ENCODE data around the gene COX14. TPM values are rescaled to one million over a fixed set of nuclear protein-coding genes. Genes with fewer than 3 reads are reported as not detected.

Gene COX14
- total RNA-seq, 3 donors from 2014 or later, result 72.2 to 89.8 (median 74.9) TPM

- TF ChIP-seq, protein P1, sequence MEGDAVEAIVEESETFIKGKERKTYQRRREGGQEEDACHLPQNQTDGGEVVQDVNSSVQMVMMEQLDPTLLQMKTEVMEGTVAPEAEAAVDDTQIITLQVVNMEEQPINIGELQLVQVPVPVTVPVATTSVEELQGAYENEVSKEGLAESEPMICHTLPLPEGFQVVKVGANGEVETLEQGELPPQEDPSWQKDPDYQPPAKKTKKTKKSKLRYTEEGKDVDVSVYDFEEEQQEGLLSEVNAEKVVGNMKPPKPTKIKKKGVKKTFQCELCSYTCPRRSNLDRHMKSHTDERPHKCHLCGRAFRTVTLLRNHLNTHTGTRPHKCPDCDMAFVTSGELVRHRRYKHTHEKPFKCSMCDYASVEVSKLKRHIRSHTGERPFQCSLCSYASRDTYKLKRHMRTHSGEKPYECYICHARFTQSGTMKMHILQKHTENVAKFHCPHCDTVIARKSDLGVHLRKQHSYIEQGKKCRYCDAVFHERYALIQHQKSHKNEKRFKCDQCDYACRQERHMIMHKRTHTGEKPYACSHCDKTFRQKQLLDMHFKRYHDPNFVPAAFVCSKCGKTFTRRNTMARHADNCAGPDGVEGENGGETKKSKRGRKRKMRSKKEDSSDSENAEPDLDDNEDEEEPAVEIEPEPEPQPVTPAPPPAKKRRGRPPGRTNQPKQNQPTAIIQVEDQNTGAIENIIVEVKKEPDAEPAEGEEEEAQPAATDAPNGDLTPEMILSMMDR (IDR thresholded peaks at IDR 0.05), result no peak
- H3K4me1 ChIP-seq (ENCODE audit: low read depth), result peaks cover 10% of the 10 kb centered on the region
- DNase-seq (peak in 1 of 3 donors; percentile 34), ATAC-seq (no peak)
- intact Hi-C loops (cut with DNase I, micrococcal nuclease), result no loop called here
- no peaks in the 10 kb centered on the region for H3K9me3 ChIP-seq
- no peak overlapping the region for H3K4me3 ChIP-seq
- H3K36me3 ChIP-seq (ENCODE audit: low read depth), result peaks cover 6% of the 10 kb centered on the region
Observed at GRCh38 chr12:50086148-50086547, 25.9 kb upstream of the COX14 start.

GRCh38 chr12:50087151-50087550 is 24.9 kb upstream of the COX14 start:
- ATAC-seq, result no peak
- Histone ChIP-seq H3K4me1 (ENCODE audit: low read depth) (peaks cover 10% of the 10 kb centered on the region), H3K4me3 (no peak overlapping the region), H3K36me3 (ENCODE audit: low read depth) (peaks cover 11% of the 10 kb centered on the region), H3K9me3 (no peaks in the 10 kb centered on the region)
- intact Hi-C loops (cut with DNase I, micrococcal nuclease), result no loop called here
- TF ChIP-seq, protein P1 (IDR thresholded peaks at IDR 0.05), result no peak
- DNase-seq, result no peak

DNA sequence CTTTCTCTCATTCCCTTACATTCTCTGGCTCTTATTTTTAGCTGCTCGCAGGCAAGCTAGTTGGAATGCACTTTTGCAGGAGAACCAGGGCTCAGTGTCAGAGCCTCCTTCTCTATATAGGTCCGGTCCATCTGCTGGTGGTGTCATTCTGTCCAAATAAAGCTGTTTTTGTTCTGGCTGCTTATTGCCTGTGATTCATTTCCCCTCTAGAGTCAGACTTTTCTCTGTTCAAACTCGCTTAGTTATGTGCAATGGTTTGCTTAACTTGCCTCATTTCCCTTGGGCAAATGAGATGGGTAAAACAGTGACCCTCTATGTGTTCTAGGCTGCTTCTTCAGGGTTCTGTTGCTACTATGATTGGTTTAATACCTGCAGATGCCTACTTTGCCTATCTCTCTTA is 24.0 kb upstream of the COX14 start:
- DNase-seq, result no peak
- H3K36me3 ChIP-seq (ENCODE audit: low read depth), result peaks cover 13% of the 10 kb centered on the region
- TF ChIP-seq, protein P1 (IDR thresholded peaks at IDR 0.05), result no peak
- H3K4me1 ChIP-seq (ENCODE audit: low read depth), result peaks cover 10% of the 10 kb centered on the region
- no peaks in the 10 kb centered on the region for H3K9me3 ChIP-seq
- H3K4me3 ChIP-seq, result no peak overlapping the region
- intact Hi-C loops (cut with DNase I, micrococcal nuclease), result no loop called here
- no peak for ATAC-seq

DNA sequence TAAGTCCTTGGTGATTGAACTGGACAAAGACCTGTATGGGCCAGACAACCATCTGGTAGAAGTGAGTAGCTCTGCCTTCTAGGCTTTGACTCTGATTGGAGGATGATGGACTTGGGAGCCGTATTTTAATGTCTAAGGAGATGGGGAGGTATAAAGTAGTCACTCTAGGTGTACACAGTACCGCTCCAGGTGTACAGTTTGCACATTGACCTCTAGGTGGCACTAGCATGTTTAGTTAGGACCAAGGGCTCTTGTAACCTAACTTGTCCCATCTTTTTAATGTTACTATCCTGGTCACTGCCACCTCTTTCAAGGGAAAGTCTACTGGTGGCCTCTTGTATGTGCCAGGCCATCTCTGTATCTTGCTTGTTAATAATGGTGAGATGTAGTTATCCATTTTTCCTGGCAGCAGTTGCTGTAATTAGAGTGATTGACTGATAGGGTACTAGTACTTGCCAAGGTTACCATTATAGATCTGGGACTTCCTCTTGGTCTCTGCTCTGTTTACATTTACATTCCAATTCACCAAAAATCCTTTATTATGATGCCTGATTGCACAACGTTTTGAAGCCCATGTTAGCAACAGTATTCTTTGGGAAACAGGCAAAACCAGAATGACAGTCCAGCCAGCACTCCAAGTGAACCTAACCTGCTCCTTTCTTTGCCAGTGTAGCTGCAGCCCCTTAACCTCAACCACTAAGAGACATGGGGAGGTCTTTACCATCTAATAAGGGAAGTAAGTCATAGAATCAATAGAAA is 23.3 kb upstream of the COX14 start:
- no peak overlapping the region for H3K4me3 ChIP-seq
- intact Hi-C loops (cut with DNase I, micrococcal nuclease), result no loop called here
- ATAC-seq (peak; percentile 57), DNase-seq (peak in 1 of 3 donors; percentile 86)
- H3K4me1 ChIP-seq (ENCODE audit: low read depth), result peaks cover 10% of the 10 kb centered on the region
- H3K36me3 ChIP-seq (ENCODE audit: low read depth), result peaks cover 17% of the 10 kb centered on the region
- H3K9me3 ChIP-seq, result no peaks in the 10 kb centered on the region
- TF ChIP-seq, protein P1 (IDR thresholded peaks at IDR 0.05), result peak; percentile 61

GRCh38 chr12:50089730-50090129 is 22.3 kb upstream of the COX14 start:
- TF ChIP-seq, protein P1 (IDR thresholded peaks at IDR 0.05), result no peak
- intact Hi-C loops (cut with DNase I, micrococcal nuclease), result no loop called here
- Histone ChIP-seq H3K36me3 (ENCODE audit: low read depth) (peaks cover 19% of the 10 kb centered on the region), H3K4me1 (ENCODE audit: low read depth) (peaks cover 6% of the 10 kb centered on the region), H3K4me3 (no peak overlapping the region), H3K9me3 (no peaks in the 10 kb centered on the region)
- no peak for ATAC-seq
- no peak for DNase-seq
